ENCODE data around the gene FAM171A2.

The FAM171A2 gene

DNA sequence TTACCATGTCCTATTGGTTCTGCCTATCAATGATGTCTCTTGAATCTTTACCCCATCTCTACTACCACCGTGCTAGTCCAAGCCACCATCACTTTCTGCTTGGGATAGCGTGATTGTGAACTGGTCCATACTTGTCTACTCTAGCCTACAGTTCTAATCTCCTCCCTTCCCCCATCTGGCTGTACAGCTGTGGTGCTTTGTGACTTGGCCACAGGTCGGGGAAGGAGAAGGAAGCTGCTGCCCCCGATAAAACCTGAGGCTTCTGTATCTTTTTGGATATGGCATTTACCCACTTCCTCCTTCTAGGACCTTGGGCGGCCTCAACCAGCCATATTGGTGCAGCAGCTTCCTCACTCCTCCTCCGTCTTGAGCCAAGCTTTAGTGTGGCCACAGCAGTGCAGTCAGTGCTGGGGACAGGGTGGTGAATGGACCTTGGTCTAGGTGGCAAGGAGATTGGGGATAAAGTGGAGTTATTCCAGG, 26.1 kb upstream of the FAM171A2 start:
- TF ChIP-seq CTCF (IDR thresholded peaks at IDR 0.05; ENCODE audit: control extremely low read depth, extremely low read depth, low read depth, missing control alignments), result no peak
- ChIA-PET POLR2A (no interaction called here), CTCF (interaction anchor here (0.9 to 4.3 kb wide), 3 partner anchors 10 to 133 kb away, joined by 3 to 17 read pairs (median 8); no protein-coding TSS in a partner anchor)
- DNase-seq (ENCODE audit: extremely low spot score), result no peak

DNA sequence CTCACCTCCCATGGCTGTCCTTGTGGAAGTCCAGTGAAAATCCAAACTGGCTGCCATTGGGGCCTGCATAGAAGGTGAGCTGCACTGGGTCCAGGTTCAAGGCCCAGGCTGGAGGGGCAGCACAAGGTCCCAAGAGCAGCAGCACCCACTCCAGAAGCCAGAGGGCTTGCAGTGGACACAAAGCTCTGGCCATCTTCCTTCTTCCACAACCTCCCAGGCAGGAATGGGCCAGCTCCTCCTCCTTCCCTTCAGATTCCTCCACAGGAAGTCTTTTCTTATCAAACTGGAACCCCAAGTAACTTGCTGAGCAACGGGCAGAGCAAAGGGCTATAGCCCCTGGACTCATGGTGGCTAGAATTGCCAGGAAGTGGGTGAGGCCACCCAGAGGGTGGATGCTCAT, 25.6 kb upstream of the FAM171A2 start, which contains the start of gene ITGA2B:
Gene ITGA2B, minus strand, starts transcription at position 369 of the 400 bp plus-strand sequence. Its CDS starts 176 bp downstream, at position 193.
- ChIA-PET CTCF (interaction anchor here (0.9 to 4.3 kb wide), 3 partner anchors 11 to 133 kb away, joined by 3 to 17 read pairs (median 8); no protein-coding TSS in a partner anchor), POLR2A (no interaction called here)
- DNase-seq (ENCODE audit: extremely low spot score), result no peak
- no peak for TF ChIP-seq CTCF (IDR thresholded peaks at IDR 0.05; ENCODE audit: control extremely low read depth, extremely low read depth, low read depth, missing control alignments)

GRCh38 chr17:44387804-44388203, 24.2 kb upstream of the FAM171A2 start:
- TF ChIP-seq CTCF (IDR thresholded peaks at IDR 0.05; ENCODE audit: control extremely low read depth, extremely low read depth, low read depth, missing control alignments), result no peak
- no peak for DNase-seq (ENCODE audit: extremely low spot score)
- ChIA-PET CTCF (interaction anchor here (2.0 kb wide), 1 partner anchor 12 kb away, joined by 11 read pairs; no protein-coding TSS in a partner anchor), POLR2A (no interaction called here)

- no peak for TF ChIP-seq CTCF (IDR thresholded peaks at IDR 0.05; ENCODE audit: control extremely low read depth, extremely low read depth, low read depth, missing control alignments)
- POLR2A ChIA-PET, result no interaction called here
- DNase-seq (ENCODE audit: extremely low spot score), result no peak
- CTCF ChIA-PET, result interaction anchor here (0.9 to 2.7 kb wide), 6 partner anchors 10 to 176 kb away, joined by 3 to 15 read pairs (median 8); no protein-coding TSS in a partner anchor
Measured at GRCh38 chr17:44386182-44386525, 22.5 kb upstream of the FAM171A2 start.

GRCh38 chr17:44385287-44386181, 21.9 kb upstream of the FAM171A2 start:
- ChIA-PET POLR2A (interaction anchor here (0.5 kb wide), 1 partner anchor 40 kb away, joined by 3 read pairs; no protein-coding TSS in a partner anchor), CTCF (interaction anchor here (0.7 to 2.7 kb wide), 10 partner anchors 8 to 175 kb away, joined by 3 to 15 read pairs (median 5); no protein-coding TSS in a partner anchor)
- TF ChIP-seq CTCF (IDR thresholded peaks at IDR 0.05; ENCODE audit: control extremely low read depth, extremely low read depth, low read depth, missing control alignments), result peak; percentile 4
- DNase-seq (ENCODE audit: extremely low spot score), result peak; percentile 93

DNA sequence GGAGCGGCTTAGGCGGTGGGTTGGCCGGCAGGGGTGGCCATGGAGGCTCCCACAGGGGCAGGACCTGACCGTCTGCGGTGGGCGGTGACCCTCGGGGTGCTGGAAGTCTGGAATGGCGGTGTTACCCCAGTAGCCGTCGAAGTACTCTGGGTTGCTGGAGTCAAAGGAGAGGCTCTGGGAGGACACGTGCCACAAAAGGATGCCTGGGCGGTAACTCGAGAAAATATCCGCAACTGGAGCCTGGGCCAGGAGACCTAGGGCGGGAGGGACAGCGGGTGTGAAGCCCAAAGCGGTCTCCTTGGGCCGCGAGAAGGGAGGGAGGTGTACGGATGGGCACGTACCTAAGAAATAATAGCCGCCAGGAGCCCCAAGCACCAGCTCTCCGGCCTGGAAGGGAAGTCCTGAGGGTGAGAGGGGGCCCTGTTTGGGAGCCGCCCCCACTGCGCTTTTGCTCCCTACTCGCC, 21.2 kb upstream of the FAM171A2 start:
- no peak for DNase-seq (ENCODE audit: extremely low spot score)
- POLR2A ChIA-PET, result no interaction called here
- TF ChIP-seq CTCF (IDR thresholded peaks at IDR 0.05; ENCODE audit: control extremely low read depth, extremely low read depth, low read depth, missing control alignments), result no peak
- CTCF ChIA-PET, result interaction anchor here (0.8 to 2.7 kb wide), 8 partner anchors 9 to 175 kb away, joined by 3 to 15 read pairs (median 6); no protein-coding TSS in a partner anchor
